GM18502 (cell line): ENCODE data around the gene C16orf54.
A peak's percentile ranks its signal among the peaks of the same experiment; 100 is the strongest.
"Not testable (repeated sequence)": the region's sequence is repeated elsewhere in the genome, so short reads cannot be mapped to it uniquely, and the experiment has no call there.

Experiments
- ATAC-seq: cut with Tn5 transposase; IDR thresholded peaks from one replicate; pipeline ENCODE4 v1.9.1; 2021; ENCODE audit warnings: mild to moderate bottlenecking; ENCODE audit not compliant: unreplicated experiment, poor library complexity

The C16orf54 gene

DNA sequence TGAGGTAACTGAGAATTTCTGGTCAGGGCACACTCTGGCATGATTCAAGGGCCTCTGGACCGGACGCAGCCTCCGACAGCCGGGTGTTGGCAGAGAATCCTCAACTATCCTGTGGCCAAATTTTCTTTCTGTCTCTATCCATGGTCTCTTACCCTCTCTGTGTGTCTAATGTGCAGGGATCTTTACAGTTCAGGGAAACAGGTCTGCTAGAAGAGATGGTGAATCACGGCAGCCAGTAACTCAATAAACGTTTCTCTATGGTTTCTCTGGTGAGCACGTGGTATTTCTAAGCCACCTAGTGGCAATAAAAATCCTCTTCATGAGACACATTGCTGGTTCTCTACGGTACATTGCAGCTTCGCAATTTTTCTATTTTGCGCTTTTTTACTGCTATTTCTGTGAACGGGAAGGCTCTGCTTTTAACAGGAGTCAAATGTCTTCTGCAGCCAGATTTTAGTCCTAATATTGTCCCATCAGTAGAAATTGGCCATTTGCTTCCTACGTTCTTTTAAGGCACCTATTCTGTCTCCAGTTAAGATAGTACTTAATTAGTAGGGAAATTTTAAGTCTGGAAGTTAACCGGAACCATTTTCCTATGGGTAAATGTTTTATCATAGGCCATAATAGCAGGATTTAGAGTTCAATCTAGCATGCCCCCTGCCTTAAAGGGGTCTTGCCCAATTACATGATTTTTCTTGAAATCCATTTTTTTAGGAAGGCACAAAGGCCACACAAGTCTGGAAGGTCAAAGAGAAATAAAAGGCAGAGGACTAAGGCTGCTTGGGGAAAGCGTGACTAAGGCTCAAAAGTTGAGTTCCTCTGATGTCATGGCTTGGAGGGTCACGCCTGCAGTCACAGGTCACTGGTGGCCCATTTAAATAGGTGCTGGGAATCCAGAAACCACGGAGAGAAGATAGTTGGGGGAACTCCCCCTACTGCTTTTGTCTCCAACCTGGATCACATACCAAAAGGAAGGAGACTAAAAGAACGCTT is 35.3 kb downstream of the C16orf54 start:
- no peak for ATAC-seq

DNA sequence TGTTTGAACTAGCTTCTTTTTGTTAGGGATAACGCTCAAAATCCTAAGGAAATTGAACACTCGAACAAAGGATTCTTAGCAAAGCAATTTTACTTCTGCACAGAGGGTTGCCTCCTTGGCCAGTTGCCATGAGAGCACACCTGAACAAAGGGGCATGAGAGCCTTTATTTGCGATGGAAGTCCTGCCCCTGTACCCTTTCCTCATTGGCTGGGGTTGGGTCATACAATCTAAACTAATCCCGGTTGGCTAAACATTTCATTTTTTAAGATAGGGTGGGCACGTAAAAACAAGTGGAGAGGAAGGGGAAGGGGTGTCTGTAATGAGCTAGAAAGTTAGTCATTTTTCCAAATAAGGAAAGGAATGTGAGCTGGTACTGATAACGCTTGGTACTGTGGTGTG is 36.1 kb downstream of the C16orf54 start:
- ATAC-seq, result not testable (repeated sequence)

DNA sequence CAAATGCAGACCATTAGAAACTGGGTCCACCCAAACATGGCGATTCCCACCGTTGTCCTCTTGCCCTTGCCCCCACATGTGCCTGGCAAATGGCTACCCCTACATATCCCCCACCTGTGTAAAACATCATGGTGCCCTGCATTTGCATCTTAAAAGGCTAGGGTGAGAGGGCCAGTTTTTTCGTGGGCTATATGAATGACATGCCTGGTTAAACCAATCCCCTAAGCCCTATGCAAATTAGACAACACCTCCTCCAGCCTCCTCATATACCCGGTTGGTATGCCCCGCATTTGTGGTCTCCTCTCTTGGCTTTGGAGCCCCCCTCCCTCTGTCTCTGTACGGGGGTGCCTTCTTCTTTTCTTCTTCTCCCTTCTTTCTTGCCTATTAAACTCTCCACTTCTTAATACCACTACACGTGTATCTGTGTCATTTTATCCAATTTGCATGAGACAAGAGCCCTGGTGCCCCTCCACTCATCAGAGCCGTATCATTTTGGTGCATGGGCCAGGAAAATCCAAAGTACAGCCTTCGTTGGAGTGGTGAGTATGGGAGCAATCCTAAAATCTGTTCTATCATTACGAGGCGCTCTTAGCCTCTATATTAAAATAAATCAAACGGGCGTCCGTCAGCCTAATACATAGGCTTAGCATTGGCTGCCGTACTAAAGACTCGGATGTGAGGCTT is 36.7 kb downstream of the C16orf54 start:
- ATAC-seq, result no peak

DNA sequence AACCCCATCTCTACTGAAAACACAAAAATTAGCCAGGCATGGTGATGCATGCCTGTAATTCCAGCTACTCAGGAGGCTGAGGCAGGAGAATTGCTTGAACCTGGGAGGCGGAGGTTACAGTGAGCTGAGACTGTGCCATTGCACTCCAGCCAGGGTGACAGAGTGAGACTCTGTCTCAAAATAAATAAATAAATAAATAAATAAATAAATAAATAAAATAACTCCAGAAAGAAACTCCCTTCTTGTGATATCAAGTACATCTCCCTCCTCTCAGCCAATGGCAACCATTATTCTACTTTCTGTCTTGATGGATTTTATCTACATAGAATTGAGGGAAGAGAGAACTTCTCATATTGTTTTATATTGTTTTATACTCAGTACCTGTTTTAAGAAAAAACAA is 38.6 kb downstream of the C16orf54 start:
- ATAC-seq, result not testable (repeated sequence)

DNA sequence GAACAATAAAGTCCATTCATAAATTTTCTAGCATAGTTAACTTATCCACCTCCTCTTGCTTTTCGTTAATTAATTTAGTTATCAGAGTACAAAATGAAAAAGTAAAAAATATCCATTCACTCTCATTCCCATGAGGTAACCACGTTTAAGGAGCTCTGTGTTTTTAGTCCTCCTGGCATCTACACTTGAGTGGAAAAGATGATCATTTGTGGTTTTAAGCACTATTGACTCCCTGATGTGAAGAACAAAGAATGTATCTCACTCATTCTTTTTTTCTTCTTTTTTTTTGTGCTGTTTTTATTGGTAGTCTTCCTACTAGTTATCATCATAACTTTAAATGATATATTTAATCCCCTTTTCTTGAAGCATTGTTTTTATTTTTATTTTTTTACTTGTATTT is 40.8 kb downstream of the C16orf54 start:
- no peak for ATAC-seq

DNA sequence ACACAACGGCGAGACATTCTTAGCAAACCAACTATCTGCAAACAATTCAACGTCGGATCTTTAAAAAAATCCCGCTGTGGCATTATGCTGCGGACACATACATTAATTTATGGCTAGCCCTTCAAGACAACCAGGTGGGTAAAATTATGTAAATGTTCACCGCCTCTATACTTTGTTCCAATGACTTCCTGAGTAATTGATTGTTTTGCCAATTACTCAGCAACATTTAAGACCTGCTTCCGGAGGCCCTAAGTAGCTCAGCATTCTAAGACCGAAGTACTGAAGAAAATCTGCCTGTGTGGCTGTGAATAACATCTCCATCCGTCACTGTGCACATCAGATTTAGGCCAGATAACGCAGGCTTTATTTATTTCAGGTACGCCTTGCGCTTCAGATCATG is 43.5 kb downstream of the C16orf54 start:
- peak; percentile 36 for ATAC-seq

- ATAC-seq, result no peak
Observed at GRCh38 chr16:29701214-29701555, 44.6 kb downstream of the C16orf54 start.

- ATAC-seq, result no peak
Observed at GRCh38 chr16:29700253-29700987, 45.4 kb downstream of the C16orf54 start.

GRCh38 chr16:29699324-29700219 is 46.2 kb downstream of the C16orf54 start:
- ATAC-seq, result no peak

- ATAC-seq, result no peak
Observed at GRCh38 chr16:29698484-29699323, 47.1 kb downstream of the C16orf54 start.

DNA sequence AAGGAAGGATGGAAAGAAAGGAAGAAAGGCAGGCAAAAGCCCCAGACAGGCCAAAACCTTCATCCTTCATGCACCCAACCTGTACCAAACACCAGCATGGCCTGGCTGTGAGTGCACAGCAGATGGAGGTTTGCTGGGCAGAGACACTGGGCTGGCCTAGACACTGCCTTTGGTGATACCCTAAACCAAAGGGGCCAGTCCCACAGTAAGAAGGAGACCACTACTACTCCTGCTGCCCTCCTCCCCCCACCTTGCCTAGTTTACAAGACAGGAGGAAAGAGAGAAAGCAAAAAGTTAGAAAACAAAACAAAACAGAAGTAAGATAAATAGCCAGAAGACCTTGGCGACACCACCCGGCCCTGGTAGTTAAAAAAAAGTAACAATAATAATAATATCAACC is 47.7 kb downstream of the C16orf54 start:
- ATAC-seq, result no peak

- no peak for ATAC-seq
Observed at GRCh38 chr16:29697391-29697790, 48.4 kb downstream of the C16orf54 start.

DNA sequence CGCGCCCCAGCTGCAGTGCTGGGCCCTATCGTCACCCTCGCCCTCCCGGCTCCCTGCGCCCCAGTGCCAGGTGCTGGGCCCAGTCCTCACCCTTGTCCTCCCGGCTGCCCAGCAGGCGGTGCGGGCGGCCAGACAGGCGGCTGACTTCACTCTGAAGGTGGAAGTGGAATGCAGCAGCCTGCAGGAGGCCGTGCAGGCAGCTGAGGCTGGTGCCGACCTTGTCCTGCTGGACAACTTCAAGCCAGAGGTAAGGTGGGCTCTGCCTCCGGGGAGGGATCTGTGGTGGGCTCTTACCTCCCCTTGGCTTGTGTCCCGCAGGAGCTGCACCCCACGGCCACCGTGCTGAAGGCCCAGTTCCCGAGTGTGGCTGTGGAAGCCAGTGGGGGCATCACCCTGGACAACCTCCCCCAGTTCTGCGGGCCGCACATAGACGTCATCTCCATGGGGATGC is 48.9 kb downstream of the C16orf54 start:
- ATAC-seq, result no peak

GRCh38 chr16:29695675-29696074 is 50.1 kb downstream of the C16orf54 start:
- not testable (repeated sequence) for ATAC-seq

DNA sequence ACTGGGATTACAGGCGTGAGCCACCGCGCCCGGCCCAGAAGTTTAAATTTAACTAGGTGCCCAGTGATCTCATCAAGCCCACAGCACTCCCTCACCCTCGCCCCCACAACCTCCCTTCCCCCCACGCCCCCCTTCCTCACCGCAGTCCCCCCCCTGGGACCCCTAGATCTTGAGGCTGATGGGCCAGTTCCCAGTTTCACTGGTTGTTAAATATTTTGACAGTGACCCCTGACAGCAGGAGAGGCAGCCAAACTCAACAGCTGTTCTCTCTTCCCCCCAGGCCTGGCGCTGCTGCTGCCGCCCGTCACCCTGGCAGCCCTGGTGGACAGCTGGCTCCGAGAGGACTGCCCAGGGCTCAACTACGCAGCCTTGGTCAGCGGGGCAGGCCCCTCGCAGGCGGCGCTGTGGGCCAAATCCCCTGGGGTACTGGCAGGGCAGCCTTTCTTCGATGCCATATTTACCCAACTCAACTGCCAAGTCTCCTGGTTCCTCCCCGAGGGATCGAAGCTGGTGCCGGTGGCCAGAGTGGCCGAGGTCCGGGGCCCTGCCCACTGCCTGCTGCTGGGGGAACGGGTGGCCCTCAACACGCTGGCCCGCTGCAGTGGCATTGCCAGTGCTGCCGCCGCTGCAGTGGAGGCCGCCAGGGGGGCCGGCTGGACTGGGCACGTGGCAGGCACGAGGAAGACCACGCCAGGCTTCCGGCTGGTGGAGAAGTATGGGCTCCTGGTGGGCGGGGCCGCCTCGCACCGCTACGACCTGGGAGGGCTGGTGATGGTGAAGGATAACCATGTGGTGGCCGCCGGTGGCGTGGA is 51.2 kb downstream of the C16orf54 start:
- ATAC-seq, result no peak

- not testable (repeated sequence) for ATAC-seq
Observed at GRCh38 chr16:29692606-29693005, 53.2 kb downstream of the C16orf54 start.
